ENCODE measurements around the gene ZPR1.
"Not testable (repeated sequence)": the region's sequence is repeated elsewhere in the genome, so short reads cannot be mapped to it uniquely, and the experiment has no call there.

Gene ZPR1

DNA sequence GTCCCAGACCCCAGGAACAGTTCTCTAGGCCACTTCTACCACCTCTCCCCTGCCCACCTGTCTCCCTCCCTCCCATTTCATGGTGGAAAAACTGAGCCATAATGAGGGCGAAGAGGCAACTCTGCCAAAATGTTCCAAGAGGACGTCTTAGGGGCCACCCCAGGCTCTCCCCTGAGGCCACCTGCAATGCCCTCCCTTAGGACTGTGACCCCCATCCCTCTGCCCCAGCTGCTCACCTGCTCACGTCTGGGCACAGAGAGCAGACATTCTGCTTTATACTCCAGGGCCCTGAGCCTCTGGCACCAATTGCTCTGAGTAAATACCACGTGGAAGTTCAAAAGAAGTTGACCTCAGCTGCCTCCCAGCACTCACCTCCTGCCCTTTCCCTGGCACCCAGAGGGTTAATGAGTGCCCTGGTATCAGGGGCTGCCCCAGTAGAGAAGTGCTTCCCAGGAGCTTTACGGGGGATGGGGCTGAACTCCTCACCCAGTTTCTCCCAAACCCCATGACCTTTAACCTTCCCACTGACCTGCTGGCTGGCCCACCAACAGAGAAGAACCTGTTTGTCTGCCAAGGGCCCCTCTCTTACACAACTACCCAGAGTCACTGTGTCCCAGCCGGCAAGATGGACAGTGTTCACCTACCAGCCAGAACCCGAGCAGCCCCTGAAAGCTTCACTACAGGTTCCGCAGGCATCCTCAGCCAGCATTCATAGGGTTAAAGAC is 4.5 kb upstream of the ZPR1 start:
- no peak for DNase-seq

GRCh38 chr11:116791813-116792143 is 4.0 kb upstream of the ZPR1 start, which contains the start of gene APOA5:
Gene APOA5, minus strand, starts transcription at chr11:116791879. Its CDS starts 19 bp downstream, at chr11:116791860.
- no peak for DNase-seq

- peak; percentile 55 for DNase-seq
Observed at GRCh38 chr11:116791002-116791812, 3.4 kb upstream of the ZPR1 start.

DNA sequence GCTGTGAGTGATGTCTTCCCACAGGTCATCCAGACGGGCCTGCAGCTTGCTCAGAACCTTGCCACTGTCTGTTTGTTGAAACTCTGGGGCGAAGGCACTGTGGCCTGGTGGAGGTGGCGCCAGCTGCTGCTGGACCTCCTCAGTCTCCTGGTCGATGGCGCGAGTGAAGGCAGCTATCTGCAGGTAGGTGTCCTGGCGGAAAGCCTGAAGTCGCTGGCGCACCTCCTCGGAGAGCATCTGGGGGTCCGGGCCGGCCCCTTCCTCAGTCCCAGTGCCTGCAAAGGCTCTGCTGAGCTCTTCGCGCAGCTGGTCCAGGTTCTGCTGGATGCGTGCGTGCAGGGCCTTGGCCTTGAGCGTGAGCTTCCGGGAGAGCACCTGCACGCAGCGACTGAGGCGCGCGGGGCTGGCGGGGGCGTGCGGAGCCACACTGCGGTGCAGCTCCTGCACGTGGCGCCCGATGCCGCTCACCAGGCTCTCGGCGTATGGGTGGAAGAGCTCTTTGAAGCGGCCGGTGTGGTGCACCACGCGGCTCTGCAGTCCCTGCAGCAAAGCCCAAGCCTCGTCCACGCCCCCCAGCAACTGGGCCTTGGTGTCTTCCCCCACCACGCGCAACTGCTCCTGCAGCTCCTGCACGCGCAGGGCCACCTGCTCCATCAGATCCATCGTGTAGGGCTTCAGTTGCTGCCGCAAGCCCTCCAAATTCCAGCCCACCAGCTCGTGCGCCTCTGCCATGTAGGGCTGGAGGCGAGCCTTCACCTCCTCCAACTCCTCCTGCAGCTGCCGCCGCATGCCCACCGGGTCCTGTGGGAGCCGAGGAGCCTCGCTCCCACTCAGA is 2.6 kb upstream of the ZPR1 start:
- no peak for DNase-seq

DNA sequence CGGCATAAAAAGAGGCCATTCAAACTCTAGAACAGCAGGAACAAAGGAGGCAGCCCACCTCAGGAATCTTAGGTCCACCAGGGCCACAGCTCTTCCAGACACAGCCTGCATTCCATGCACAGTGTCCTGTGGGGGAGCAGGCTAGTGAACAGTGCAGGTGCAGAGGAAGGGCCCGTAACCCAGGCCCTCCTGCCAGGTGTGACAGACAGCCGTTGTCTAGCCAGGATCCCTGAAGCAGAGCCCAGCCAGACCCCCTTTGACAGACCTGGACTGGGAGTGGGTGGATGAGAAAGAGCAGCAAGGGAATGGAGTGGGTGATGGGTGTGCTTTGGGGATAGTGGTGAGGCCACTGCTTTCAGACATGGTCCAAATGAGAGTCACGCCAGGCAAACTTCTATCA is 1.2 kb upstream of the ZPR1 start:
- no peak for DNase-seq

GRCh38 chr11:116788534-116788933 is 711 bp upstream of the ZPR1 start:
- DNase-seq: no peak

- DNase-seq: no peak
Observed at GRCh38 chr11:116787436-116787785, 412 bp downstream of the ZPR1 start.

DNA sequence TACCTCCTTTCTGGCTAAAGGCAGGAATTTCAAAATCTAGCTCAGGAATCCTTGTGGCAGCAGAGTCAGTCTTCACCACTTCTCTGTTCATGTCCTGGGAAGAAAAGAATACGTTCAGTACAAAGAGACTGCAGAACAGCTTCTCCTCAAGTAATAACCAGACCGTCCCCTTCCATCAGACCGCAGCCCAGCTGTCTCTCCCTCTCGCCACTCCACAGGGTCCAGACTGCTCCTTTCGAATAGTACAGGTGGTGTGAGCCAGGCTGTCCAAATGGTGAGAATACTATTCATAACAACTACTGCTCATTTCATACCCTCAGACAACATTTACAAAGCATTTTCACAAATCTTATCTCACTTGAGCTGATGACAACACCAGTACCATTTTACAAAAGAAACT is 857 bp downstream of the ZPR1 start:
- DNase-seq: no peak

DNA sequence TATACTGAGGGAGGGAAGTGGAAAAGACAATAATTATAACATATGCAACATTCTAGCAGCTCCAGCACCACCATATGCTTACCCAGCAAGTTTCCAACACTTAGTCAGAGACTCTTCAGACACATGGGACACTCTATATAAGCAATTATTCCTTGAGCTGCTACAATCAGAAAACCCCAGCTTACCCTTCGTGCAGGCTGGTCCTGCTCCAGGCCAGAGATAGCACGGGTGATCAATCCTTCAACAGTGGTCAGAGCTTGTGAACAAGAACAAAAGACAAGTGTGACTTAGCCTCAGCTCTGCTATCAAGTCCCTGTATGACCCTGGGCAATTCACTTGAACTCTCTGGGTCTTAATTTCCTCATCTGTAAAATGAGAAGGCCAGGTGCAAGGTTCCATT is 1.5 kb downstream of the ZPR1 start:
- DNase-seq: no peak

GRCh38 chr11:116782728-116783127 is 5.1 kb downstream of the ZPR1 start:
- DNase-seq: no peak

GRCh38 chr11:116778556-116778955 is 9.3 kb downstream of the ZPR1 start:
- DNase-seq: no peak

- no peak for DNase-seq
Observed at GRCh38 chr11:116777056-116777455, 10.8 kb downstream of the ZPR1 start.

- DNase-seq: no peak
Observed at GRCh38 chr11:116776522-116776984, 11.3 kb downstream of the ZPR1 start.

DNA sequence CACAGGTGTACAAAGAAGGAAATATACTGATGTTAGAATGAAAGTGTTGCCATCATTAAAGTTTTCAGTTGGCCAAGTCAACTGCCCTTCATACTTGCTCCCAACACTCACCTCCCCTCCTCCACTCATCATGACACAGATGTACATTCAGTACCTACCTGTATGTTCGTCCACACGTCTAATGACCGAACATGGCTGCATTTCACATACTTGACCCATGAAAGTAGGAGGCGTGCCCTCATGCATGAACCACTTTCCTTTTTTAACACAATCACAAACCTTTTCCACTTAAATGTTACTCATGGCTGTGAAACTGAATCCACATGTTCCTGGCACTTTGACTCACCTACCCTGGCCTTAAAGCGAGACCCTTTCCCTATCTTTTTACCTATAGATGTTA is 11.8 kb downstream of the ZPR1 start:
- no peak for DNase-seq

- DNase-seq: no peak
Observed at GRCh38 chr11:116774661-116775060, 13.2 kb downstream of the ZPR1 start.

- DNase-seq: no peak
Observed at GRCh38 chr11:116773203-116774097, 14.4 kb downstream of the ZPR1 start.

GRCh38 chr11:116772443-116773202 is 15.2 kb downstream of the ZPR1 start, which contains the start of gene BUD13:
Gene BUD13, minus strand, starts transcription at chr11:116772987. Its CDS starts 23 bp downstream, at chr11:116772964.
- peak; percentile 86 for DNase-seq

GRCh38 chr11:116771935-116772334 is 15.9 kb downstream of the ZPR1 start:
- no peak for DNase-seq

- DNase-seq: no peak
Observed at GRCh38 chr11:116762132-116762531, 25.7 kb downstream of the ZPR1 start.

GRCh38 chr11:116756044-116756443 is 31.8 kb downstream of the ZPR1 start:
- not testable (repeated sequence) for DNase-seq

DNA sequence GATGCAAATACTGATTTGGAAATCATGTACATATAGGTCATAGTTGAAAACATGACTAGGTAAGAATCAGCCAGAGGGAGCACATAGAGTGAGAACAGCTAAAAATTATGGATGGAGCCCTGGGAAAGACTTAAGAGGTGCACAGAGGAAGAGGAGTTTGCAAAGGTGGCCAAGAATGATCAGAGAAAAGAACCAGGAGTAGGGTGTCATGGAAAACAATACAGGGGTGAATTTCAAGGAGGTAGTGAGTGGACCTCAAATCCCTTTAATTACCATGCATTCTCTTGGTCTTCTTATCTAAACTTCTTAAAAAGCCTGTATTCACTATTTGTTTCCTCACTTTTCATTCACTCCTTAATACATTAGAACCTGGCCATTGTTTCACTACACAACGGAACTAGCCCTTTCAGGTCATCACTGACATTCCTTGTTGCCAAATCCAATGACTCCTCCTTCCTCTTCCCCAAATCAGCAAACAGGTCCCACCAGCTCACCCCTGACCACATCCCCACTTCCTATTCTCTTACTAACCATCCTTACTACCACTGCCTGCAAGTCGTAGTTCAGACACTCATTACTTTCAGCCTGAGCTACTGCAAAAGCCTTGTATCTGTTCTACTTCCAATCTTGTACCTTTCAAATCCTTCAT is 37.6 kb downstream of the ZPR1 start:
- DNase-seq: no peak
